K562 (cell line): ENCODE data around the gene INPPL1. TPM values are rescaled to one million over a fixed set of nuclear protein-coding genes. Genes with fewer than 3 reads are reported as not detected.

Experiments
- AFF4 ChIP-seq: sonication (generic); formaldehyde crosslinking; IDR thresholded peaks from 2 replicates; pipeline ENCODE4 v1.8.0; 2023; ENCODE audit warnings: mild to moderate bottlenecking, missing genetic modification reagents
- ATF1 ChIP-seq, 2 experiments: fragments of 450-650 bp in 1 of 2; IDR thresholded peaks; 2 replicates each; pipeline ENCODE4 v1.6.1; 2016; ENCODE audit warnings: missing compliant biosample characterization in 1 of 2, missing genetic modification characterization in 1 of 2
- BACH1 ChIP-seq: fragments of 200-800 bp; sonication (Bioruptor generic); IDR thresholded peaks from 2 replicates; pipeline ENCODE4 v1.6.1; 2016; ENCODE audit warnings: missing genetic modification characterization, missing compliant biosample characterization
- BDP1 ChIP-seq: IDR thresholded peaks from 3 replicates; pipeline ENCODE4 v1.6.1; 2011; ENCODE audit not compliant: insufficient read length, insufficient read depth
- BRCA1 ChIP-seq, 2 experiments: fragments of 450-650 bp in 1 of 2; sonication (generic) in 1 of 2; formaldehyde crosslinking in 1 of 2; IDR thresholded peaks; 2 replicates each; pipeline versions ENCODE4 v1.5.0 to v1.6.1; 2017 to 2020; ENCODE audit warnings: mild to moderate bottlenecking in 1 of 2, missing genetic modification reagents in 1 of 2
- E2F1 ChIP-seq: sonication (generic); formaldehyde crosslinking; IDR thresholded peaks from 2 replicates; pipeline ENCODE4 v1.8.1; 2023; ENCODE audit warnings: mild to moderate bottlenecking, missing genetic modification reagents, moderate library complexity
- EGR1 ChIP-seq: fragments of 450-650 bp; conservative IDR thresholded peaks from 2 replicates; pipeline ENCODE4 v1.6.1; 2017; ENCODE audit warnings: mild to moderate bottlenecking
- HNRNPL ChIP-seq: fragments of 200-400 bp; formaldehyde crosslinking; IDR thresholded peaks from 2 replicates; pipeline ENCODE4 v1.6.1; 2017; ENCODE audit warnings: low read depth, mild to moderate bottlenecking, low read length
- HNRNPUL1 ChIP-seq: fragments of 200-400 bp; formaldehyde crosslinking; IDR thresholded peaks from 2 replicates; pipeline ENCODE4 v1.6.1; 2017; ENCODE audit warnings: low read length
- JUND ChIP-seq, 2 experiments: IDR thresholded peaks; 2 replicates in 1 of 2; 3 replicates in 1 of 2; pipeline ENCODE4 v1.6.1; 2011; ENCODE audit warnings: borderline replicate concordance in 2 of 2, low read depth in 2 of 2, low read length in 2 of 2, improper control_type of control experiment in 1 of 2, missing biosample characterization in 1 of 2, missing genetic modification characterization in 1 of 2, missing genetic modification reagents in 1 of 2
- LCOR ChIP-seq: sonication (generic); formaldehyde crosslinking; IDR thresholded peaks from 2 replicates; pipeline ENCODE4 v1.8.0; 2022; ENCODE audit warnings: mild to moderate bottlenecking, missing genetic modification reagents
- MEF2D ChIP-seq: conservative IDR thresholded peaks from 2 replicates; pipeline ENCODE4 v1.6.1; 2016; ENCODE audit warnings: low read depth, missing genetic modification characterization, missing compliant biosample characterization
- NFATC3 ChIP-seq: fragments of 450-650 bp; IDR thresholded peaks from 2 replicates; pipeline ENCODE4 v1.6.1; 2017; ENCODE audit warnings: mild to moderate bottlenecking
- RBM25 ChIP-seq: fragments of 200-400 bp; formaldehyde crosslinking; IDR thresholded peaks from 2 replicates; pipeline ENCODE4 v1.6.1; 2018; ENCODE audit warnings: low read length, low read depth, moderate library complexity; ENCODE audit not compliant: severe bottlenecking
- RUNX1 ChIP-seq: sonication (generic); IDR thresholded peaks from 2 replicates; pipeline ENCODE4 v1.6.1; 2016; ENCODE audit warnings: antibody characterized with exemption, low read depth
- SNRNP70 ChIP-seq: fragments of 200-400 bp; formaldehyde crosslinking; optimal IDR thresholded peaks from 2 replicates; pipeline ENCODE3; 2017; ENCODE audit warnings: low read depth, low read length
- TEAD4 ChIP-seq, 2 experiments: sonication (generic) in 1 of 2; formaldehyde crosslinking in 1 of 2; IDR thresholded peaks; 2 replicates each; pipeline versions ENCODE4 v1.6.1 to v1.8.0; 2012 to 2022; ENCODE audit warnings: borderline replicate concordance in 1 of 2, inconsistent platforms in 1 of 2, low read length in 1 of 2, mild to moderate bottlenecking in 1 of 2, missing genetic modification reagents in 1 of 2
- ZBTB12 ChIP-seq: fragments of 250-450 bp; sonication (Bioruptor Pico); IDR thresholded peaks from 2 replicates; pipeline ENCODE4 v1.4.0; 2020
- ZBTB34 ChIP-seq: fragments of 250-450 bp; sonication (Bioruptor Pico); IDR thresholded peaks from 2 replicates; pipeline ENCODE4 v1.8.0; 2021; ENCODE audit warnings: mild to moderate bottlenecking, moderate library complexity
- ZNF408 ChIP-seq: fragments of 250-450 bp; sonication (Bioruptor Pico); IDR thresholded peaks from 2 replicates; pipeline ENCODE4 v1.4.0; 2020; ENCODE audit warnings: low read depth, mild to moderate bottlenecking, moderate library complexity
- ZNF57 ChIP-seq: fragments of 450-650 bp; formaldehyde crosslinking; IDR thresholded peaks from 2 replicates; pipeline ENCODE4 v1.4.0; 2020; ENCODE audit warnings: mild to moderate bottlenecking, moderate library complexity
- ZNF668 ChIP-seq: fragments of 250-450 bp; sonication (Bioruptor Pico); IDR thresholded peaks from 2 replicates; pipeline ENCODE4 v1.8.0; 2022; ENCODE audit warnings: mild to moderate bottlenecking, inconsistent platforms
- polyA plus RNA-seq, 8 experiments: library from polyadenylated mRNA; depleted of rRNA in 4 of 8; stranded (reverse) in 5 of 8; unstranded in 3 of 8; fragments of >200 nt; fragmentation: Nextera tagmentation in 2 of 8; fragmentation: Illumina TruSeq in 1 of 8; extraction: Ambion mirVana in 2 of 8; extraction: Trizol in 1 of 8; gene quantifications; 2 replicates each; pipeline versions ENCODE4 v1.2.1 to v1.2.3, GENCODE V29; 2011 to 2014; ENCODE audit warnings: inconsistent platforms in 1 of 8, missing spikeins in 1 of 8
- total RNA-seq, 7 experiments: library from RNA; depleted of rRNA in 6 of 7; stranded (reverse); fragments of >200 nt in 6 of 7; fragmentation: Illumina TruSeq in 2 of 7; extraction: Trizol in 2 of 7; gene quantifications; 2 replicates each; pipeline versions ENCODE4 v1.2.1 to v1.2.3, GENCODE V29; 2011 to 2021; ENCODE audit warnings: low replicate concordance in 1 of 7

Gene INPPL1
- total and polyA plus RNA-seq, 9 of the 15 experiments (the other 6 are each of a cell fraction or from before 2014, with no cell fraction given): 0.55 to 137 (median 61.6) TPM

GRCh38 chr11:72191961-72192381 is 32.6 kb upstream of the INPPL1 start, which contains the start of gene FOLR1 (continued):
- no peak for TF ChIP-seq BACH1 (tag)
- TF ChIP-seq ATF1 (CRISPR knock-in tag; IDR thresholded peaks at IDR 0.05): no peak
- TF ChIP-seq ATF1 (tag; IDR thresholded peaks at IDR 0.05): no peak
- TF ChIP-seq RBM25: no peak
- TF ChIP-seq RUNX1: no peak
- TF ChIP-seq ZBTB34 (CRISPR knock-in tag): no peak
- no peak for TF ChIP-seq MEF2D
- no peak for TF ChIP-seq ZNF408
- no peak for TF ChIP-seq NFATC3
- TF ChIP-seq SNRNP70: no peak
- TF ChIP-seq BRCA1 (IDR thresholded peaks at IDR 0.05): no peak
- no peak for TF ChIP-seq BRCA1 (CRISPR knock-in tag; IDR thresholded peaks at IDR 0.05)
- no peak for TF ChIP-seq BDP1
- TF ChIP-seq TEAD4 (IDR thresholded peaks at IDR 0.05; ENCODE audit: low read length): peak; percentile 67; the same call in 1 of the 2 replicates
- TF ChIP-seq TEAD4 (CRISPR knock-in tag; IDR thresholded peaks at IDR 0.05; ENCODE audit: borderline replicate concordance): no peak
- no peak for TF ChIP-seq ZBTB12 (CRISPR knock-in tag)
- TF ChIP-seq HNRNPL: no peak
- no peak for TF ChIP-seq E2F1 (CRISPR knock-in tag)
- peak; percentile 73 for TF ChIP-seq EGR1
- no peak for TF ChIP-seq AFF4
- TF ChIP-seq JUND (IDR thresholded peaks at IDR 0.05; ENCODE audit: borderline replicate concordance, low read depth, low read length): no peak
- TF ChIP-seq JUND (tag; IDR thresholded peaks at IDR 0.05; ENCODE audit: borderline replicate concordance, low read depth, low read length): no peak; the same call in 2 of the 3 replicates
- no peak for TF ChIP-seq ZNF57 (CRISPR knock-in tag)
- no peak for TF ChIP-seq HNRNPUL1
- TF ChIP-seq ZNF668 (CRISPR knock-in tag): no peak
- no peak for TF ChIP-seq LCOR (CRISPR knock-in tag)
